ENCODE results near the gene RGS7. TPM values are rescaled to one million over a fixed set of nuclear protein-coding genes. Genes with fewer than 3 reads are reported as not detected.

The RGS7 gene
- total RNA-seq, 1 donor from 2014 or later: 0.18 TPM

DNA sequence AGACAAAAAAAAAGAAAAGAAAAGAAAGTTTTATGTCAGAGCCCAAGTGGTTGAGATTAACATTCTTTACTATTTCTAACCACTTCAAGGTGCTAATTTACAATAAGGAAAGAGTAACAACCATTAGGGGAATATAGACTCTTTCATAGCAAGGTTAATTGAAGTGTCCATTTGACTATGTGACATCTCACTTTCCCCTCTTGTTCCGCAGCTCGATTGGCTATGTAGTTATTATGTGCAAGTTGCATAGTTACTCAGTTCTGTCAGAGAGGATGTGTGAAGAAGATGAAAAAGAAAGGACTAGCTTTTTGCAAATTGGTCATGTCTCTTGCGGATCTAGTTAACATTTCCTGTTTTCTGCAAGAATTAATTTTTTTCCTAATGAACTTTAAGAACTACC lies 273.7 kb downstream of the RGS7 start:
- Histone ChIP-seq H3K79me2 (ENCODE audit: insufficient read depth, low read length) (no peaks in the 10 kb centered on the region), H4K20me1 (ENCODE audit: insufficient read depth, low read length) (no peaks in the 10 kb centered on the region), H3K36me3 (ENCODE audit: insufficient read depth, low read length) (no peaks in the 10 kb centered on the region), H2AFZ (ENCODE audit: low read depth, low read length) (no peak overlapping the region), H3K9ac (ENCODE audit: low read length) (no peak overlapping the region), H3K4me2 (ENCODE audit: low read length) (no peak overlapping the region), H3K9me3 (ENCODE audit: insufficient read depth, low read depth, low read length) (no peaks in the 10 kb centered on the region), H3K27ac (ENCODE audit: low read depth, low read length) (no peak overlapping the region), H3K4me3 (ENCODE audit: insufficient read depth, low read depth, low read length) (no peak overlapping the region), H3K4me1 (ENCODE audit: insufficient read depth, low read length) (no peaks in the 10 kb centered on the region), H3K27me3 (ENCODE audit: insufficient read depth, low read length) (no peaks in the 10 kb centered on the region)
- Mint-ChIP-seq H3K9me3 (ENCODE audit: unreplicated experiment) (no peaks in the 10 kb centered on the region), H3K27me3 (ENCODE audit: low read depth, unreplicated experiment) (no peaks in the 10 kb centered on the region), H3K4me3 (ENCODE audit: unreplicated experiment) (no peak overlapping the region), H3K36me3 (ENCODE audit: low read depth, unreplicated experiment) (no peaks in the 10 kb centered on the region), H3K4me1 (ENCODE audit: low read depth, unreplicated experiment) (peaks cover 12% of the 10 kb centered on the region), H3K27ac (ENCODE audit: unreplicated experiment) (no peak overlapping the region)
- TF ChIP-seq, protein P1, sequence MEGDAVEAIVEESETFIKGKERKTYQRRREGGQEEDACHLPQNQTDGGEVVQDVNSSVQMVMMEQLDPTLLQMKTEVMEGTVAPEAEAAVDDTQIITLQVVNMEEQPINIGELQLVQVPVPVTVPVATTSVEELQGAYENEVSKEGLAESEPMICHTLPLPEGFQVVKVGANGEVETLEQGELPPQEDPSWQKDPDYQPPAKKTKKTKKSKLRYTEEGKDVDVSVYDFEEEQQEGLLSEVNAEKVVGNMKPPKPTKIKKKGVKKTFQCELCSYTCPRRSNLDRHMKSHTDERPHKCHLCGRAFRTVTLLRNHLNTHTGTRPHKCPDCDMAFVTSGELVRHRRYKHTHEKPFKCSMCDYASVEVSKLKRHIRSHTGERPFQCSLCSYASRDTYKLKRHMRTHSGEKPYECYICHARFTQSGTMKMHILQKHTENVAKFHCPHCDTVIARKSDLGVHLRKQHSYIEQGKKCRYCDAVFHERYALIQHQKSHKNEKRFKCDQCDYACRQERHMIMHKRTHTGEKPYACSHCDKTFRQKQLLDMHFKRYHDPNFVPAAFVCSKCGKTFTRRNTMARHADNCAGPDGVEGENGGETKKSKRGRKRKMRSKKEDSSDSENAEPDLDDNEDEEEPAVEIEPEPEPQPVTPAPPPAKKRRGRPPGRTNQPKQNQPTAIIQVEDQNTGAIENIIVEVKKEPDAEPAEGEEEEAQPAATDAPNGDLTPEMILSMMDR (IDR thresholded peaks at IDR 0.05; ENCODE audit: insufficient read depth, low read depth, low read length): no peak
- no peak for TF ChIP-seq EZH2 (IDR thresholded peaks at IDR 0.05; ENCODE audit: insufficient read depth, low read length)
- no peak for DNase-seq (ENCODE audit: low read depth)
- FAIRE-seq: no peak

DNA sequence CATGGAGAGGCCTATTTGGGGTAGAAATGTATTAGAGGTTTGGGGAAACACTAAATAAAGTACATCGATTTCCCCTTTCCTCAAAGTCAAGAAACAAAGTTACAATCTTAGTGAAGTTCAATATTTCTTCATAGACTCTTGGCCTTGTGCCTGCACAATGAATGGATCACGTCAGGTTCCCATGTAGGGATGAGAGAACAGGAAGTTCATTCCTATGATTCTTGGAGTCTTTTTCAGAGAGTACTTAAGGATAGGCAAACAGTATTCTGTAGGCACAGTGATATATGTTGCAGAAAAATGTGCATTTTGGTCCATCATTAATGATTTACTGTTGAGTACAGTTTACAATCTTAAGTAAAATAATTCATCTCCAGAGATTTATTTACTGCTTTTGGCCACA lies 275.5 kb downstream of the RGS7 start:
- Mint-ChIP-seq H3K27ac (ENCODE audit: unreplicated experiment) (no peak overlapping the region), H3K9me3 (ENCODE audit: unreplicated experiment) (no peaks in the 10 kb centered on the region), H3K36me3 (ENCODE audit: low read depth, unreplicated experiment) (no peaks in the 10 kb centered on the region), H3K4me3 (ENCODE audit: unreplicated experiment) (no peak overlapping the region), H3K4me1 (ENCODE audit: low read depth, unreplicated experiment) (peaks cover 7% of the 10 kb centered on the region), H3K27me3 (ENCODE audit: low read depth, unreplicated experiment) (no peaks in the 10 kb centered on the region)
- DNase-seq (ENCODE audit: low read depth): no peak
- no peaks in the 10 kb centered on the region for H3K79me2 ChIP-seq (ENCODE audit: insufficient read depth, low read length)
- H3K27ac ChIP-seq (ENCODE audit: low read depth, low read length): no peak overlapping the region
- no peaks in the 10 kb centered on the region for H3K36me3 ChIP-seq (ENCODE audit: insufficient read depth, low read length)
- no peaks in the 10 kb centered on the region for H3K27me3 ChIP-seq (ENCODE audit: insufficient read depth, low read length)
- no peaks in the 10 kb centered on the region for H3K9me3 ChIP-seq (ENCODE audit: insufficient read depth, low read depth, low read length)
- no peak overlapping the region for H3K4me3 ChIP-seq (ENCODE audit: insufficient read depth, low read depth, low read length)
- no peak for FAIRE-seq
- H2AFZ ChIP-seq (ENCODE audit: low read depth, low read length): no peak overlapping the region
- no peak overlapping the region for H3K4me2 ChIP-seq (ENCODE audit: low read length)
- TF ChIP-seq, protein P1 (IDR thresholded peaks at IDR 0.05; ENCODE audit: insufficient read depth, low read depth, low read length): no peak
- no peak overlapping the region for H3K9ac ChIP-seq (ENCODE audit: low read length)
- H4K20me1 ChIP-seq (ENCODE audit: insufficient read depth, low read length): no peaks in the 10 kb centered on the region
- no peaks in the 10 kb centered on the region for H3K4me1 ChIP-seq (ENCODE audit: insufficient read depth, low read length)

DNA sequence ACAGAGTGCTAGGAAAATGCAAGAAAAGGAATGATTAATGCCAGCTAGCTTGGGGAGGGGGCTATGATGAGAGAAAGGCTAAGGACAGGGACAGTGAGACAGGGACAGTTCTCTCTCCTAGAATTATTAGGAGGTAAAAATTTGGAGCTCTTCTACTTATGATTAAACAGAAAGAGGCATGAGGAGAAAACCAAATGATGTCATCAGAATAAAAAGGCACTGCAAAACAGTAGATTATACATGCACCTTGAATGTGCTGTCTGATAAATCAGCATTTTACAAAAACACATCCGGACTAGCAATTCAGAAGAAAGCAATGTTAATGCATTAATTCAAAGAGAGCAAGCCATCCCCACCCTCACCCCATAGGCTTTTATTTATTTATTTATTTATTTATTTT lies 277.5 kb downstream of the RGS7 start:
- Histone ChIP-seq H3K4me2 (ENCODE audit: low read length) (no peak overlapping the region), H3K36me3 (ENCODE audit: insufficient read depth, low read length) (no peaks in the 10 kb centered on the region), H3K9me3 (ENCODE audit: insufficient read depth, low read depth, low read length) (no peaks in the 10 kb centered on the region), H2AFZ (ENCODE audit: low read depth, low read length) (no peak overlapping the region), H3K9ac (ENCODE audit: low read length) (no peak overlapping the region), H3K4me1 (ENCODE audit: insufficient read depth, low read length) (no peaks in the 10 kb centered on the region), H3K27me3 (ENCODE audit: insufficient read depth, low read length) (no peaks in the 10 kb centered on the region), H3K27ac (ENCODE audit: low read depth, low read length) (no peak overlapping the region), H3K79me2 (ENCODE audit: insufficient read depth, low read length) (no peaks in the 10 kb centered on the region), H3K4me3 (ENCODE audit: insufficient read depth, low read depth, low read length) (no peak overlapping the region), H4K20me1 (ENCODE audit: insufficient read depth, low read length) (no peaks in the 10 kb centered on the region)
- no peak for FAIRE-seq
- Mint-ChIP-seq H3K9me3 (ENCODE audit: unreplicated experiment) (no peaks in the 10 kb centered on the region), H3K4me1 (ENCODE audit: low read depth, unreplicated experiment) (peaks cover 5% of the 10 kb centered on the region), H3K27ac (ENCODE audit: unreplicated experiment) (no peak overlapping the region), H3K27me3 (ENCODE audit: low read depth, unreplicated experiment) (no peaks in the 10 kb centered on the region), H3K4me3 (ENCODE audit: unreplicated experiment) (no peak overlapping the region), H3K36me3 (ENCODE audit: low read depth, unreplicated experiment) (no peaks in the 10 kb centered on the region)
- no peak for DNase-seq (ENCODE audit: low read depth)
- TF ChIP-seq EZH2 (IDR thresholded peaks at IDR 0.05; ENCODE audit: insufficient read depth, low read length): no peak
- TF ChIP-seq, protein P1 (IDR thresholded peaks at IDR 0.05; ENCODE audit: insufficient read depth, low read depth, low read length): no peak

All from astrocyte (in vitro differentiated cells and primary cell).